ENCODE measurements around the gene RAPGEF5.

DNA sequence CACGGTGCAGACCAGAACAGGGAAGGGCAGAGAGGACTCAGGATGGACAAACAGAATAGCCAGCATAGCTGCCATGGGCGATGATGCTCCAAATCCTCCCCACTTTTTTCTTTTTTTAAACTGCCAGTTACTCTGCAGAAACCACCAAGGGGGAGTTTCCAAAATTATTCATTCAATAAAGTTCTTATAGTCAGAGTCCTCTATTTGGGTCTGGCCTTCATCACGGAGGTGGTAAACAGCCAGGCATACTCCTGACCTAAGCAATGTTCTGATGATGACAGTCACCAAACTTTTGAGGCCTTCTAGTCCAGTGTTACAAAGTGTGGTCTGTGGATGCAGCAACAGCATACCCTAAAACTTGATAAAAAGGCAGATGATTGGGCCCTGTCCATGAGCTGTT is 12.3 kb downstream of the RAPGEF5 start:
- TF ChIP-seq POLR2A (IDR thresholded peaks at IDR 0.05) (no peak), POLR2AphosphoS5 (IDR thresholded peaks at IDR 0.05) (no peak)
- TF ChIP-seq, protein P1, sequence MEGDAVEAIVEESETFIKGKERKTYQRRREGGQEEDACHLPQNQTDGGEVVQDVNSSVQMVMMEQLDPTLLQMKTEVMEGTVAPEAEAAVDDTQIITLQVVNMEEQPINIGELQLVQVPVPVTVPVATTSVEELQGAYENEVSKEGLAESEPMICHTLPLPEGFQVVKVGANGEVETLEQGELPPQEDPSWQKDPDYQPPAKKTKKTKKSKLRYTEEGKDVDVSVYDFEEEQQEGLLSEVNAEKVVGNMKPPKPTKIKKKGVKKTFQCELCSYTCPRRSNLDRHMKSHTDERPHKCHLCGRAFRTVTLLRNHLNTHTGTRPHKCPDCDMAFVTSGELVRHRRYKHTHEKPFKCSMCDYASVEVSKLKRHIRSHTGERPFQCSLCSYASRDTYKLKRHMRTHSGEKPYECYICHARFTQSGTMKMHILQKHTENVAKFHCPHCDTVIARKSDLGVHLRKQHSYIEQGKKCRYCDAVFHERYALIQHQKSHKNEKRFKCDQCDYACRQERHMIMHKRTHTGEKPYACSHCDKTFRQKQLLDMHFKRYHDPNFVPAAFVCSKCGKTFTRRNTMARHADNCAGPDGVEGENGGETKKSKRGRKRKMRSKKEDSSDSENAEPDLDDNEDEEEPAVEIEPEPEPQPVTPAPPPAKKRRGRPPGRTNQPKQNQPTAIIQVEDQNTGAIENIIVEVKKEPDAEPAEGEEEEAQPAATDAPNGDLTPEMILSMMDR (IDR thresholded peaks at IDR 0.05): no peak

All from stomach (tissue), 4 donors.